Measurements from ENCODE around the gene SYNE2.

GRCh38 chr14:64215978-64216377, 363.2 kb downstream of the SYNE2 start:
- TF ChIP-seq CTCF (conservative IDR thresholded peaks at IDR 0.05), result no peak
- TF ChIP-seq EZH2 (IDR thresholded peaks at IDR 0.05; ENCODE audit: low read depth), result no peak

All from PC-9 (cell line).